HEK293 (cell line): Measurements from ENCODE around the gene TTC7B.

Experiments
- CTCF ChIA-PET: fragments of 350-600 bp; formaldehyde crosslinking; extraction: SDS; loops from one replicate; lab custom pipeline; 2021; ENCODE audit warnings: antibody characterized with exemption; lab: Yijun Ruan, JAX
- POLR2A ChIA-PET: fragments of 300-600 bp; formaldehyde crosslinking; extraction: SDS; loops from one replicate; lab custom pipeline; 2020; ENCODE audit warnings: antibody characterized with exemption, inconsistent platforms; lab: Yijun Ruan, JAX
- H3K27ac ChIP-seq: fragments of 200-500 bp; sonication (Bioruptor generic); 2 replicates; pipeline ENCODE4 v1.5.1; 2014; ENCODE audit warnings: low read depth, low read length, control low read depth, inconsistent platforms; ENCODE audit errors: extremely low read depth
- H3K36me3 ChIP-seq, 2 experiments: fragments of 200-500 bp in 1 of 2; sonication (Bioruptor generic) in 1 of 2; 1 replicate in 1 of 2; 2 replicates in 1 of 2; pipeline ENCODE4 v1.5.1; 2014 to 2017; ENCODE audit warnings: inconsistent platforms in 2 of 2, low read length in 2 of 2; ENCODE audit not compliant: control insufficient read depth in 2 of 2, insufficient read depth in 1 of 2
- H3K4me1 ChIP-seq: fragments of 200-500 bp; sonication (Bioruptor generic); 2 replicates; pipeline ENCODE4 v1.5.1; 2014; ENCODE audit warnings: mild to moderate bottlenecking, low read length, inconsistent platforms; ENCODE audit not compliant: control insufficient read depth, insufficient read depth
- H3K4me3 ChIP-seq: 2 replicates; pipeline ENCODE4 v1.5.1; 2011; ENCODE audit warnings: low read depth, mild to moderate bottlenecking, control low read depth, low read length, moderate library complexity
- H3K9me3 ChIP-seq: fragments of 200-500 bp; sonication (Bioruptor generic); 2 replicates; pipeline ENCODE4 v1.5.1; 2014; ENCODE audit warnings: low read depth, low read length, inconsistent platforms; ENCODE audit not compliant: control insufficient read depth, insufficient read depth
- SCRT2 ChIP-seq: fragments of 450-650 bp; formaldehyde crosslinking; IDR thresholded peaks from 2 replicates; pipeline ENCODE4 v1.5.1; 2016; ENCODE audit warnings: missing biosample characterization, missing genetic modification characterization
- ZNF169 ChIP-seq: fragments of 450-650 bp; formaldehyde crosslinking; IDR thresholded peaks from 2 replicates; pipeline ENCODE4 v1.5.1; 2016; ENCODE audit warnings: missing biosample characterization, missing genetic modification characterization
- ZNF202 ChIP-seq: fragments of 450-650 bp; formaldehyde crosslinking; IDR thresholded peaks from 2 replicates; pipeline ENCODE4 v1.5.1; 2016; ENCODE audit warnings: missing biosample characterization, missing genetic modification characterization, borderline replicate concordance
- ZNF274 ChIP-seq, 2 experiments: fragments of 200-500 bp in 1 of 2; fragments of 450-650 bp in 1 of 2; sonication (Bioruptor generic) in 1 of 2; formaldehyde crosslinking in 1 of 2; IDR thresholded peaks; 2 replicates each; pipeline versions ENCODE4 v1.5.1 to v1.6.1; 2014 to 2016; ENCODE audit warnings: borderline replicate concordance in 1 of 2, inconsistent platforms in 1 of 2, low read length in 1 of 2, missing biosample characterization in 1 of 2, missing genetic modification characterization in 1 of 2
- ZNF473 ChIP-seq: fragments of 450-650 bp; formaldehyde crosslinking; IDR thresholded peaks from 2 replicates; pipeline ENCODE4 v1.5.1; 2017; ENCODE audit warnings: missing biosample characterization, missing genetic modification characterization
- ZNF580 ChIP-seq: fragments of 450-650 bp; formaldehyde crosslinking; IDR thresholded peaks from 2 replicates; pipeline ENCODE4 v1.5.1; 2016; ENCODE audit warnings: missing biosample characterization, missing genetic modification characterization
- TF ChIP-seq, protein P1 (sequence below): fragments of 450-650 bp; formaldehyde crosslinking; IDR thresholded peaks from 2 replicates; pipeline ENCODE4 v1.5.1; 2016; ENCODE audit warnings: missing biosample characterization, missing genetic modification characterization
- TF ChIP-seq, protein P2 (sequence below): fragments of 450-650 bp; formaldehyde crosslinking; IDR thresholded peaks from 2 replicates; pipeline ENCODE4 v1.5.1; 2016; ENCODE audit warnings: missing biosample characterization, missing genetic modification characterization, low read depth
- TF ChIP-seq, protein P3 (sequence below): fragments of 450-650 bp; formaldehyde crosslinking; IDR thresholded peaks from 2 replicates; pipeline ENCODE4 v1.5.1; 2016; ENCODE audit warnings: missing biosample characterization, missing genetic modification characterization
- TF ChIP-seq, protein P4 (sequence below): fragments of 450-650 bp; formaldehyde crosslinking; IDR thresholded peaks from 2 replicates; pipeline ENCODE4 v1.5.1; 2017; ENCODE audit warnings: missing biosample characterization, missing genetic modification characterization
- TF ChIP-seq, protein P5 (sequence below): fragments of 450-650 bp; formaldehyde crosslinking; conservative IDR thresholded peaks from 2 replicates; pipeline ENCODE4 v1.5.1; 2016; ENCODE audit warnings: low read depth, missing biosample characterization, missing genetic modification characterization

Gene TTC7B

GRCh38 chr14:90724866-90725265 lies 91.4 kb downstream of the TTC7B start:
- H3K9me3 ChIP-seq, result no peaks in the 10 kb centered on the region
- no peak overlapping the region for H3K27ac ChIP-seq
- CTCF ChIA-PET, result interaction anchor here (0.5 to 0.6 kb wide), 2 partner anchors 176 to 363 kb away, joined by 3 read pairs; no protein-coding TSS in a partner anchor

GRCh38 chr14:90722590-90722989 lies 93.6 kb downstream of the TTC7B start:
- no peak overlapping the region for H3K4me3 ChIP-seq
- H3K9me3 ChIP-seq, result no peaks in the 10 kb centered on the region
- peaks cover 0 to 12% of the 10 kb centered on the region in 2 experiments; a peak in 1 of 3 replicates for H3K36me3 ChIP-seq
- no peaks in the 10 kb centered on the region for H3K4me1 ChIP-seq
- ChIA-PET POLR2A (no interaction called here), CTCF (no interaction called here)
- TF ChIP-seq ZNF169 (tag by site-specific recombination), result no peak
- TF ChIP-seq, protein P1, sequence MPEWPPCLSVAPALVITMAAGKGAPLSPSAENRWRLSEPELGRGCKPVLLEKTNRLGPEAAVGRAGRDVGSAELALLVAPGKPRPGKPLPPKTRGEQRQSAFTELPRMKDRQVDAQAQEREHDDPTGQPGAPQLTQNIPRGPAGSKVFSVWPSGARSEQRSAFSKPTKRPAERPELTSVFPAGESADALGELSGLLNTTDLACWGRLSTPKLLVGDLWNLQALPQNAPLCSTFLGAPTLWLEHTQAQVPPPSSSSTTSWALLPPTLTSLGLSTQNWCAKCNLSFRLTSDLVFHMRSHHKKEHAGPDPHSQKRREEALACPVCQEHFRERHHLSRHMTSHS (tag by site-specific recombination), result no peak
- H3K27ac ChIP-seq, result no peak overlapping the region

More at GRCh38 chr14:90724866-90725265, 91.4 kb downstream of the TTC7B start:
- no peaks in the 10 kb centered on the region for H3K4me1 ChIP-seq
- H3K4me3 ChIP-seq, result no peak overlapping the region
- peaks cover 0 to 12% of the 10 kb centered on the region in 2 experiments; a peak in 1 of 3 replicates for H3K36me3 ChIP-seq
- POLR2A ChIA-PET, result no interaction called here
- TF ChIP-seq ZNF274 (IDR thresholded peaks at IDR 0.05; ENCODE audit: low read length) (no peak), ZNF274 (tag by site-specific recombination; IDR thresholded peaks at IDR 0.05; ENCODE audit: borderline replicate concordance) (peak; percentile 48; the same call in 1 of the 2 replicates), ZNF202 (tag by site-specific recombination) (no peak)

GRCh38 chr14:90721619-90722305 lies 94.5 kb downstream of the TTC7B start:
- Histone ChIP-seq H3K27ac (no peak overlapping the region), H3K4me1 (no peaks in the 10 kb centered on the region), H3K4me3 (no peak overlapping the region), H3K36me3 (peaks cover 0 to 12% of the 10 kb centered on the region in 2 experiments; a peak in 1 of 3 replicates), H3K9me3 (no peaks in the 10 kb centered on the region)
- ChIA-PET POLR2A (no interaction called here), CTCF (interaction anchor here (0.6 kb wide), 1 partner anchor 87 kb away, joined by 3 read pairs; no protein-coding TSS in a partner anchor)
- TF ChIP-seq, protein P2, sequence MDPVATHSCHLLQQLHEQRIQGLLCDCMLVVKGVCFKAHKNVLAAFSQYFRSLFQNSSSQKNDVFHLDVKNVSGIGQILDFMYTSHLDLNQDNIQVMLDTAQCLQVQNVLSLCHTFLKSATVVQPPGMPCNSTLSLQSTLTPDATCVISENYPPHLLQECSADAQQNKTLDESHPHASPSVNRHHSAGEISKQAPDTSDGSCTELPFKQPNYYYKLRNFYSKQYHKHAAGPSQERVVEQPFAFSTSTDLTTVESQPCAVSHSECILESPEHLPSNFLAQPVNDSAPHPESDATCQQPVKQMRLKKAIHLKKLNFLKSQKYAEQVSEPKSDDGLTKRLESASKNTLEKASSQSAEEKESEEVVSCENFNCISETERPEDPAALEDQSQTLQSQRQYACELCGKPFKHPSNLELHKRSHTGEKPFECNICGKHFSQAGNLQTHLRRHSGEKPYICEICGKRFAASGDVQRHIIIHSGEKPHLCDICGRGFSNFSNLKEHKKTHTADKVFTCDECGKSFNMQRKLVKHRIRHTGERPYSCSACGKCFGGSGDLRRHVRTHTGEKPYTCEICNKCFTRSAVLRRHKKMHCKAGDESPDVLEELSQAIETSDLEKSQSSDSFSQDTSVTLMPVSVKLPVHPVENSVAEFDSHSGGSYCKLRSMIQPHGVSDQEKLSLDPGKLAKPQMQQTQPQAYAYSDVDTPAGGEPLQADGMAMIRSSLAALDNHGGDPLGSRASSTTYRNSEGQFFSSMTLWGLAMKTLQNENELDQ (tag by site-specific recombination), result no peak
- TF ChIP-seq ZNF580 (tag by site-specific recombination) (no peak), ZNF473 (tag by site-specific recombination) (no peak), SCRT2 (0 out of 2 replicates have a peak, but pooled peaks have one; percentile 27)
- TF ChIP-seq, protein P3, sequence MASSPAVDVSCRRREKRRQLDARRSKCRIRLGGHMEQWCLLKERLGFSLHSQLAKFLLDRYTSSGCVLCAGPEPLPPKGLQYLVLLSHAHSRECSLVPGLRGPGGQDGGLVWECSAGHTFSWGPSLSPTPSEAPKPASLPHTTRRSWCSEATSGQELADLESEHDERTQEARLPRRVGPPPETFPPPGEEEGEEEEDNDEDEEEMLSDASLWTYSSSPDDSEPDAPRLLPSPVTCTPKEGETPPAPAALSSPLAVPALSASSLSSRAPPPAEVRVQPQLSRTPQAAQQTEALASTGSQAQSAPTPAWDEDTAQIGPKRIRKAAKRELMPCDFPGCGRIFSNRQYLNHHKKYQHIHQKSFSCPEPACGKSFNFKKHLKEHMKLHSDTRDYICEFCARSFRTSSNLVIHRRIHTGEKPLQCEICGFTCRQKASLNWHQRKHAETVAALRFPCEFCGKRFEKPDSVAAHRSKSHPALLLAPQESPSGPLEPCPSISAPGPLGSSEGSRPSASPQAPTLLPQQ (tag by site-specific recombination), result no peak
- TF ChIP-seq, protein P4, sequence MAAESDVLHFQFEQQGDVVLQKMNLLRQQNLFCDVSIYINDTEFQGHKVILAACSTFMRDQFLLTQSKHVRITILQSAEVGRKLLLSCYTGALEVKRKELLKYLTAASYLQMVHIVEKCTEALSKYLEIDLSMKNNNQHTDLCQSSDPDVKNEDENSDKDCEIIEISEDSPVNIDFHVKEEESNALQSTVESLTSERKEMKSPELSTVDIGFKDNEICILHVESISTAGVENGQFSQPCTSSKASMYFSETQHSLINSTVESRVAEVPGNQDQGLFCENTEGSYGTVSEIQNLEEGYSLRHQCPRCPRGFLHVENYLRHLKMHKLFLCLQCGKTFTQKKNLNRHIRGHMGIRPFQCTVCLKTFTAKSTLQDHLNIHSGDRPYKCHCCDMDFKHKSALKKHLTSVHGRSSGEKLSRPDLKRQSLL (tag by site-specific recombination), result peak; percentile 20; the same call in 1 of the 2 replicates
- TF ChIP-seq, protein P5, sequence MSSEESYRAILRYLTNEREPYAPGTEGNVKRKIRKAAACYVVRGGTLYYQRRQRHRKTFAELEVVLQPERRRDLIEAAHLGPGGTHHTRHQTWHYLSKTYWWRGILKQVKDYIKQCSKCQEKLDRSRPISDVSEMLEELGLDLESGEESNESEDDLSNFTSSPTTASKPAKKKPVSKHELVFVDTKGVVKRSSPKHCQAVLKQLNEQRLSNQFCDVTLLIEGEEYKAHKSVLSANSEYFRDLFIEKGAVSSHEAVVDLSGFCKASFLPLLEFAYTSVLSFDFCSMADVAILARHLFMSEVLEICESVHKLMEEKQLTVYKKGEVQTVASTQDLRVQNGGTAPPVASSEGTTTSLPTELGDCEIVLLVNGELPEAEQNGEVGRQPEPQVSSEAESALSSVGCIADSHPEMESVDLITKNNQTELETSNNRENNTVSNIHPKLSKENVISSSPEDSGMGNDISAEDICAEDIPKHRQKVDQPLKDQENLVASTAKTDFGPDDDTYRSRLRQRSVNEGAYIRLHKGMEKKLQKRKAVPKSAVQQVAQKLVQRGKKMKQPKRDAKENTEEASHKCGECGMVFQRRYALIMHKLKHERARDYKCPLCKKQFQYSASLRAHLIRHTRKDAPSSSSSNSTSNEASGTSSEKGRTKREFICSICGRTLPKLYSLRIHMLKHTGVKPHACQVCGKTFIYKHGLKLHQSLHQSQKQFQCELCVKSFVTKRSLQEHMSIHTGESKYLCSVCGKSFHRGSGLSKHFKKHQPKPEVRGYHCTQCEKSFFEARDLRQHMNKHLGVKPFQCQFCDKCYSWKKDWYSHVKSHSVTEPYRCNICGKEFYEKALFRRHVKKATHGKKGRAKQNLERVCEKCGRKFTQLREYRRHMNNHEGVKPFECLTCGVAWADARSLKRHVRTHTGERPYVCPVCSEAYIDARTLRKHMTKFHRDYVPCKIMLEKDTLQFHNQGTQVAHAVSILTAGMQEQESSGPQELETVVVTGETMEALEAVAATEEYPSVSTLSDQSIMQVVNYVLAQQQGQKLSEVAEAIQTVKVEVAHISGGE (tag by site-specific recombination), result no peak
